Chondrocyte (in vitro differentiated cells): ENCODE results near the gene PARP15. TPM values are rescaled to one million over a fixed set of nuclear protein-coding genes. Genes with fewer than 3 reads are reported as not detected.

Experiments
- DNase-seq: peaks from one replicate; pipeline ENCODE4 v3.0.0; 2021; ENCODE audit warnings: mixed read lengths, low spot score
- H3K27ac Mint-ChIP-seq: one replicate; pipeline ENCODE4 v1.8.0; 2021; ENCODE audit warnings: mild to moderate bottlenecking, moderate library complexity, mixed read lengths; ENCODE audit not compliant: unreplicated experiment
- H3K27me3 Mint-ChIP-seq: 2 replicates; pipeline ENCODE4 v1.8.0; 2021; ENCODE audit warnings: low read depth, mixed read lengths
- H3K36me3 Mint-ChIP-seq: 2 replicates; pipeline ENCODE4 v1.8.0; 2021; ENCODE audit warnings: low read depth, mixed read lengths
- H3K4me1 Mint-ChIP-seq: 2 replicates; pipeline ENCODE4 v1.8.0; 2021; ENCODE audit warnings: low read depth, mild to moderate bottlenecking, mixed read lengths
- H3K4me3 Mint-ChIP-seq: one replicate; pipeline ENCODE4 v1.8.0; 2021; ENCODE audit warnings: mild to moderate bottlenecking, moderate library complexity, mixed read lengths; ENCODE audit not compliant: unreplicated experiment
- H3K9me3 Mint-ChIP-seq: 2 replicates; pipeline ENCODE4 v1.8.0; 2021; ENCODE audit warnings: low read depth, mixed read lengths
- long read RNA-seq: library from polyadenylated mRNA; stranded (forward); transcript quantifications from one replicate; pipeline ENCODE4 v2.0.0, GENCODE V29; 2021
- total RNA-seq: library from RNA; stranded (reverse); gene quantifications from 3 replicates; pipeline ENCODE4 v1.2.1, GENCODE V29; 2021
- TF ChIP-seq, protein P1 (sequence below): fragments of 200-600 bp; sonication (generic); IDR thresholded peaks from 2 replicates; pipeline ENCODE4 v1.5.0; 2021; ENCODE audit warnings: antibody characterized with exemption, mild to moderate bottlenecking, moderate library complexity

Gene PARP15
- total RNA-seq: 0.10 TPM in 1 of 3 replicates, not detected in the others
- long read RNA-seq: 0 reads

DNA sequence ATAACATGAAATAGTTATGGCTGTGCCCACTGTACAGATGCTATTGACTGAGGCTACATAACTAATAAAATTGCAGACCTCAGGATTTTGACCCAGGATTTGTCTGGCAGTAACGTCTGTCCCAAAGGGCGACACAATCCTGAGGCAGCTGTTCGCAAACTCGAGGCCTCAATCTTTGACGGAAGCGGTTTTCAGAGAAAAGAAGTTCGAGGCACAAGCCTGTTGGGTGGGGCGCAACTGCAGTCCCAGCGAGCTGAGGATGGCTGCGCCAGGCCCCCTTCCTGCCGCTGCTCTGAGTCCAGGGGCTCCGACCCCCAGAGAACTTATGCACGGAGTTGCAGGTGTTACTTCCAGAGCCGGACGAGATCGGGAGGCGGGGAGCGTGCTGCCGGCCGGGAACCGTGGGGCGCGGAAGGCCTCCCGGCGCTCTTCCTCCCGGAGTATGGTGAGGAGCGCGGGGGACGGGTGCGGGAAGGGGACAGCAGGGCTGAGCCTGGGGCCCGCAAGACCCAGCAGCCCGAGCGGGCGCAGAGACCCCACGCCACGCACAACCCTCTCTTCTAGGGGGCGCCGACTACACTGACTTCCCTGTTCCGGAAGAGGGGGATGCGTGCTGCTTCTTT, at the start of gene PARP15:
Gene PARP15, plus strand, starts transcription at position 242 of the 623 bp plus-strand sequence. Its CDS starts 18 bp downstream, at position 260.
- Mint-ChIP-seq H3K27me3 (peaks cover 5% of the 10 kb centered on the region), H3K4me1 (peaks cover 19% of the 10 kb centered on the region), H3K4me3 (peak within 1 kb of the TSS; percentile 60), H3K27ac (no peak within 1 kb of the TSS), H3K9me3 (peaks cover 12% of the 10 kb centered on the region), H3K36me3 (peaks cover 11% of the 10 kb centered on the region)
- no peak for DNase-seq
- TF ChIP-seq, protein P1, sequence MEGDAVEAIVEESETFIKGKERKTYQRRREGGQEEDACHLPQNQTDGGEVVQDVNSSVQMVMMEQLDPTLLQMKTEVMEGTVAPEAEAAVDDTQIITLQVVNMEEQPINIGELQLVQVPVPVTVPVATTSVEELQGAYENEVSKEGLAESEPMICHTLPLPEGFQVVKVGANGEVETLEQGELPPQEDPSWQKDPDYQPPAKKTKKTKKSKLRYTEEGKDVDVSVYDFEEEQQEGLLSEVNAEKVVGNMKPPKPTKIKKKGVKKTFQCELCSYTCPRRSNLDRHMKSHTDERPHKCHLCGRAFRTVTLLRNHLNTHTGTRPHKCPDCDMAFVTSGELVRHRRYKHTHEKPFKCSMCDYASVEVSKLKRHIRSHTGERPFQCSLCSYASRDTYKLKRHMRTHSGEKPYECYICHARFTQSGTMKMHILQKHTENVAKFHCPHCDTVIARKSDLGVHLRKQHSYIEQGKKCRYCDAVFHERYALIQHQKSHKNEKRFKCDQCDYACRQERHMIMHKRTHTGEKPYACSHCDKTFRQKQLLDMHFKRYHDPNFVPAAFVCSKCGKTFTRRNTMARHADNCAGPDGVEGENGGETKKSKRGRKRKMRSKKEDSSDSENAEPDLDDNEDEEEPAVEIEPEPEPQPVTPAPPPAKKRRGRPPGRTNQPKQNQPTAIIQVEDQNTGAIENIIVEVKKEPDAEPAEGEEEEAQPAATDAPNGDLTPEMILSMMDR: no peak

DNA sequence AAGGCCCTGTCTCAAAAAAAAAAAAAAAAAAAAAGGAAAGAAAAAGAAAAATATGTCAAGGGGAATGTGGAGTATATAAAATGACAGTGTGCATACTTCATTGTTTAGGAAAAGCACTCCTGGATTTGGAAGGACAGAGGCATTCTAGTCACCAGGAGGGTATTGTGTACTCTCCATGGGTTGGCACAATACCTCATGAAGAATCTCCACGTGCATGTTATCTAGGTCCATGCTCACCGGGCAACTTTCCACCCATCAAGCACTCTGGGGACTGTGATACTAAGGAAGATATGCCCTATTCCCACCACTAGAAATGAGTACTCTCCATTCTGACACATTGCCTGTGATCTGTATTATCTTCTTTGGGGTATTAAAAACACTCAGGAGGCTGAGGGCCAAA, 47.3 kb upstream of the PARP15 start:
- Mint-ChIP-seq H3K27ac (no peak overlapping the region), H3K27me3 (no peaks in the 10 kb centered on the region), H3K9me3 (no peaks in the 10 kb centered on the region), H3K4me3 (no peak overlapping the region), H3K36me3 (peaks cover 19% of the 10 kb centered on the region), H3K4me1 (peaks cover 5% of the 10 kb centered on the region)
- DNase-seq: no peak
- TF ChIP-seq, protein P1: no peak

DNA sequence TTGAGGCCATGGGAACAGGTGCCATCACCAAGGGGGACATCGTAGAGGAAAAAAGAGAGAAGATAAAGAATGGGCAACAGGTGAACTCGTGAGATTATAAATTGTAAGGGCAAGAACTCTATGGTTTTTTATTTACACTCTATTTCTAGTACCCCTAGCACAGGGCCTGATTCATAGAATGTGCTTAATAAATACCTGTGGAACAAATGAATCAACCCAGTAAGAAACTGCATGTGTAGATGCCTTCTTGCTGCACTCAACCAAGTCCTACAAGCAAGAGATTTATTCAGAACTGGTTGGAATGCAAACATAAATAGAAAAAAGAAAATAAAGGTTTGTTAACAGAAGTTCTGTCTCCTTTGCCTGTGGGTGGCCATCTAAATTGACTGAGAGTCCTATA, 44.0 kb upstream of the PARP15 start:
- TF ChIP-seq, protein P1: no peak
- Mint-ChIP-seq H3K9me3 (no peaks in the 10 kb centered on the region), H3K27me3 (no peaks in the 10 kb centered on the region), H3K4me1 (peaks cover 5% of the 10 kb centered on the region), H3K4me3 (no peak overlapping the region), H3K27ac (no peak overlapping the region), H3K36me3 (peaks cover 27% of the 10 kb centered on the region)
- DNase-seq: no peak

DNA sequence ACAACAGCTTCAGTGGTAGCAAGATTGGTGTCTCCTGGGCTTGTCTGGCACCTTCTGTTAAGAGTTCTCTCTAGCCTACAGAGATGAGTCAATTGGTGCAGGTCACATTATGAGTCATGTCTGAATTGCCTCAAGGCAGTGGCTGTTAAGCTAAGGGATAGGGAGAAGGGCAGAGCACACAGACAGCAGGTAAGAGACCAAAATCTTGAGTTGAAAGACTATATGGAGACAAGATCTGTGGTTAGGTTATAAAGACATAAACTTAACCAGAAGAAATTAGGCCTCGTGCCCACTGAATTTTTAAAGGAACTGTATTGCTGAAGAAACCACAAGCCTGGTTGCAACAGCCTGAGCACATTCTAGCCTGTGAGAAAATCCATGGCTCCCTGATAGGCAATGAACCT, 43.5 kb upstream of the PARP15 start:
- Mint-ChIP-seq H3K36me3 (peaks cover 29% of the 10 kb centered on the region), H3K9me3 (no peaks in the 10 kb centered on the region), H3K4me1 (peaks cover 5% of the 10 kb centered on the region), H3K27ac (no peak overlapping the region), H3K27me3 (no peaks in the 10 kb centered on the region), H3K4me3 (no peak overlapping the region)
- no peak for DNase-seq
- TF ChIP-seq, protein P1: no peak

DNA sequence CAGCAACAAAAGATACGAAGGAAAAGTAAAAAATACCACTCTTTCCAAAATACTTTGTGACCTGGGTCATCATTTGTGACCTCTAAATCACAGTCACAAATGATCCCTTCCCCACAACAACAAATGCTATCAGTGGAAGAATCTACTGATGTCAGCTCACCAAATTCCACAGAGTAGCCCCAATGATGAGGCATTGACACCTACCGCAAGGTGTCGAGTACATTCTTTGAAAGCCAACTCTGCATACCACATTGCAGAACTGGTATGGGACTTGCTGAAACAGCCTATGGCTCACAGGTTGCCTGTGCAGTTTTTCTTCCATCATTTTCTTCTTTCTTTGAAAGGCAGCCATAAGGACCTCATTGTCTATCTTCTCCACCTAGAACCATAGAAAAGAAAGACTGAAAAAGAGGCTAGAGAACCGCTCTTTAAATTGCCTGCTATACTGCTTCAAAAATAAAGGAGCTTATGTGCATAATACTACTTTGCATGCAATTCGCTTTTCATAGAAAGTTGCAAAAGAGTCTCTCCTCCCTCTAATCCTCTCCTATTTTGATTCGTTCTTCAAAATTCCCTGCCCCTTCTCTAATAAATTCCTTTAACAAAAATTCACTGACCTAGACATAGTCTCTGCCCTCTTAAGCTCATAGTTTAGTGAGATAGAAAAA, 41.4 kb upstream of the PARP15 start:
- TF ChIP-seq, protein P1: no peak
- peaks cover 5% of the 10 kb centered on the region for H3K4me1 Mint-ChIP-seq
- no peak for DNase-seq
- H3K9me3 Mint-ChIP-seq: no peaks in the 10 kb centered on the region
- no peak overlapping the region for H3K4me3 Mint-ChIP-seq
- no peaks in the 10 kb centered on the region for H3K27me3 Mint-ChIP-seq
- no peak overlapping the region for H3K27ac Mint-ChIP-seq
- H3K36me3 Mint-ChIP-seq: peaks cover 35% of the 10 kb centered on the region
